Thyroid gland (tissue), 4 donors: ENCODE data around the gene DNPH1.

Experiments
- CTCF ChIP-seq, 6 experiments: fragments of 200-600 bp in 3 of 6; fragments of 450-650 bp in 3 of 6; sonication (generic) in 3 of 6; IDR thresholded peaks; one replicate each; pipeline ENCODE4 v1.5.1; 2016 to 2019; ENCODE audit warnings: antibody characterized with exemption in 6 of 6, mild to moderate bottlenecking in 2 of 6, inconsistent platforms in 1 of 6, moderate library complexity in 1 of 6
- POLR2A ChIP-seq, 2 donors: fragments of 450-650 bp; IDR thresholded peaks; one replicate each; pipeline ENCODE4 v1.6.1; 2017; ENCODE audit warnings: antibody characterized with exemption in 2 of 2, mild to moderate bottlenecking in 2 of 2, moderate library complexity in 1 of 2

- no peak for TF ChIP-seq POLR2A (IDR thresholded peaks at IDR 0.05)
- no peak for TF ChIP-seq CTCF (IDR thresholded peaks at IDR 0.05)
These were observed 44.9 kb downstream of the DNPH1 start for GRCh38 chr6:43184268-43184985.
